Measurements from ENCODE around the gene CTU1. TPM values are rescaled to one million over a fixed set of nuclear protein-coding genes. Genes with fewer than 3 reads are reported as not detected.

The CTU1 gene
- total RNA-seq, 2 donors from 2014 or later, result 4.8 to 7.7 TPM

GRCh38 chr19:51078731-51079130 is 29.5 kb downstream of the CTU1 start:
- no peak overlapping the region for H3K4me3 ChIP-seq
- no peak for DNase-seq (ENCODE audit: low spot score)
- H3K9me3 ChIP-seq, result peaks cover 0 to 8% of the 10 kb centered on the region in 2 donors
- H3K4me1 ChIP-seq, result peaks cover 0 to 6% of the 10 kb centered on the region in 2 donors
- no peak overlapping the region for H3K27ac ChIP-seq
- no peak for TF ChIP-seq CTCF (IDR thresholded peaks at IDR 0.05)
- no peaks in the 10 kb centered on the region for H3K27me3 ChIP-seq
- H3K36me3 ChIP-seq, result no peaks in the 10 kb centered on the region

GRCh38 chr19:51078104-51078503 is 30.1 kb downstream of the CTU1 start:
- Histone ChIP-seq H3K4me3 (no peak overlapping the region), H3K27me3 (no peaks in the 10 kb centered on the region), H3K27ac (no peak overlapping the region), H3K4me1 (peaks cover 0 to 6% of the 10 kb centered on the region in 2 donors), H3K9me3 (peaks cover 0 to 14% of the 10 kb centered on the region in 2 donors), H3K36me3 (no peaks in the 10 kb centered on the region)
- no peak for DNase-seq (ENCODE audit: low spot score)
- no peak for TF ChIP-seq CTCF (IDR thresholded peaks at IDR 0.05)

GRCh38 chr19:51076631-51077213 is 31.5 kb downstream of the CTU1 start:
- H3K36me3 ChIP-seq, result no peaks in the 10 kb centered on the region
- no peak overlapping the region for H3K27ac ChIP-seq
- no peak overlapping the region for H3K4me3 ChIP-seq
- H3K9me3 ChIP-seq, result peaks cover 0 to 17% of the 10 kb centered on the region in 2 donors
- H3K4me1 ChIP-seq, result peaks cover 0 to 6% of the 10 kb centered on the region in 2 donors
- no peak for TF ChIP-seq CTCF (IDR thresholded peaks at IDR 0.05)
- H3K27me3 ChIP-seq, result no peaks in the 10 kb centered on the region
- no peak for DNase-seq (ENCODE audit: low spot score)

- no peak for TF ChIP-seq CTCF (IDR thresholded peaks at IDR 0.05)
- Histone ChIP-seq H3K27ac (no peak overlapping the region), H3K27me3 (no peaks in the 10 kb centered on the region)
These were observed 32.2 kb downstream of the CTU1 start for GRCh38 chr19:51075998-51076397.

GRCh38 chr19:51071095-51071405 is 37.2 kb downstream of the CTU1 start:
- no peak overlapping the region for H3K4me3 ChIP-seq
- H3K27me3 ChIP-seq, result no peaks in the 10 kb centered on the region
- H3K36me3 ChIP-seq, result no peaks in the 10 kb centered on the region
- DNase-seq (ENCODE audit: low spot score), result no peak
- peaks cover 0 to 17% of the 10 kb centered on the region in 2 donors for H3K9me3 ChIP-seq
- no peak for TF ChIP-seq CTCF (IDR thresholded peaks at IDR 0.05)
- no peak overlapping the region for H3K27ac ChIP-seq
- no peaks in the 10 kb centered on the region for H3K4me1 ChIP-seq

More at GRCh38 chr19:51075998-51076397, 32.2 kb downstream of the CTU1 start:
- H3K4me3 ChIP-seq, result no peak overlapping the region
- peaks cover 0 to 17% of the 10 kb centered on the region in 2 donors for H3K9me3 ChIP-seq
- H3K36me3 ChIP-seq, result no peaks in the 10 kb centered on the region
- peaks cover 0 to 6% of the 10 kb centered on the region in 2 donors for H3K4me1 ChIP-seq
- DNase-seq (ENCODE audit: low spot score), result no peak

Measured in right atrium auricular region (tissue), 2 donors.